Endothelial cell of umbilical vein (primary cell): Measurements from ENCODE around the gene KCNJ5. TPM values are rescaled to one million over a fixed set of nuclear protein-coding genes. Genes with fewer than 3 reads are reported as not detected.

Experiments used
- BruUV-seq: library from RNA; stranded (reverse); fragments of 400-500 nt; replicated peaks from 2 replicates; lab custom pipeline; 2021; lab: Mats Ljungman, UMichigan
- CTCF ChIA-PET: fragments of 300-600, 350-600 bp; sonication (Branson Sonifier 250); formaldehyde crosslinking; loops from one replicate; lab custom pipeline; 2021; ENCODE audit warnings: antibody characterized with exemption, inconsistent platforms; lab: Charles Lee
- POLR2A ChIA-PET: fragments of 300-600, 350-600 bp; sonication (Branson Sonifier 250); formaldehyde crosslinking; loops from one replicate; lab custom pipeline; 2021; ENCODE audit warnings: antibody characterized with exemption, inconsistent platforms; lab: Charles Lee
- DNase-seq: peaks from one replicate; pipeline ENCODE4 v3.0.0-alpha.2; 2011; ENCODE audit warnings: low read depth, low spot score
- FAIRE-seq: peaks from 2 replicates; lab custom pipeline; 2011; peaks lifted over from hg19 to GRCh38; lab: Jason Lieb, UNC
- H2AFZ ChIP-seq: 2 replicates; pipeline ENCODE4 v1.6.0; 2012; ENCODE audit warnings: low read depth, low read length, control low read depth, inconsistent platforms
- H3K27ac ChIP-seq: 2 replicates; pipeline ENCODE4 v1.5.1; 2011; ENCODE audit warnings: low read depth, mild to moderate bottlenecking, control low read depth, low read length, moderate library complexity; ENCODE audit not compliant: insufficient read depth
- H3K27me3 ChIP-seq, 2 experiments: 2 replicates each; pipeline versions ENCODE4 v1.6.0 to v1.6.1; 2011; ENCODE audit warnings: low read length in 2 of 2, mixed read lengths in 1 of 2; ENCODE audit not compliant: control insufficient read depth in 2 of 2, insufficient read depth in 2 of 2
- H3K36me3 ChIP-seq, 2 experiments: 2 replicates in 1 of 2; 3 replicates in 1 of 2; pipeline ENCODE4 v1.5.1; 2011; ENCODE audit warnings: low read length in 2 of 2, mild to moderate bottlenecking in 1 of 2, moderate library complexity in 1 of 2; ENCODE audit not compliant: control insufficient read depth in 2 of 2, insufficient read depth in 2 of 2; ENCODE audit errors: extremely low read depth in 1 of 2
- H3K4me1 ChIP-seq: 3 replicates; pipeline ENCODE4 v1.5.1; 2011; ENCODE audit warnings: mild to moderate bottlenecking, low read length; ENCODE audit not compliant: control insufficient read depth, insufficient read depth; ENCODE audit errors: extremely low read depth
- H3K4me2 ChIP-seq: 2 replicates; pipeline ENCODE4 v1.6.1; 2011; ENCODE audit warnings: low read length, control low read depth, mixed read lengths; ENCODE audit not compliant: insufficient read depth
- H3K4me3 ChIP-seq, 3 experiments: fragments of 200-600 bp in 1 of 3; sonication (generic), shearing (Covaris generic) in 1 of 3; replicated peaks in 1 of 3; 2 replicates each; pipeline ENCODE4 v1.5.1; 2011 to 2016; ENCODE audit warnings: control low read depth in 3 of 3, low read length in 3 of 3, mild to moderate bottlenecking in 2 of 3, inconsistent platforms in 1 of 3, low read depth in 1 of 3, moderate library complexity in 1 of 3; ENCODE audit not compliant: insufficient read depth in 1 of 3
- H3K79me2 ChIP-seq: 2 replicates; pipeline ENCODE4 v1.6.0; 2012; ENCODE audit warnings: low read length, inconsistent platforms; ENCODE audit not compliant: control insufficient read depth, insufficient read depth
- H3K9ac ChIP-seq: replicated peaks from 2 replicates; pipeline ENCODE3; 2011; ENCODE audit warnings: low read length, control low read depth; ENCODE audit not compliant: insufficient read depth; ENCODE audit errors: extremely low read depth
- H3K9me1 ChIP-seq: replicated peaks from 3 replicates; pipeline ENCODE4 v1.6.0; 2011; ENCODE audit warnings: mild to moderate bottlenecking, low read length; ENCODE audit not compliant: control insufficient read depth, insufficient read depth; ENCODE audit errors: extremely low read depth
- H3K9me3 ChIP-seq: replicated peaks from 2 replicates; pipeline ENCODE4 v1.5.1; 2012; ENCODE audit warnings: low read length, inconsistent platforms; ENCODE audit not compliant: control insufficient read depth, insufficient read depth
- H4K20me1 ChIP-seq: replicated peaks from 2 replicates; pipeline ENCODE3; 2011; ENCODE audit warnings: mild to moderate bottlenecking, low read length; ENCODE audit not compliant: control insufficient read depth, insufficient read depth; ENCODE audit errors: extremely low read depth
- EZH2 ChIP-seq: IDR thresholded peaks from 2 replicates; pipeline ENCODE4 v1.6.1; 2012; ENCODE audit warnings: borderline replicate concordance, low read depth, mild to moderate bottlenecking, moderate library complexity, low read length, inconsistent platforms; ENCODE audit not compliant: severe bottlenecking
- FOS ChIP-seq: IDR thresholded peaks from 2 replicates; pipeline ENCODE4 v1.6.1; 2011; ENCODE audit warnings: mild to moderate bottlenecking, low read length, moderate library complexity, borderline replicate concordance; ENCODE audit not compliant: insufficient read depth
- GATA2 ChIP-seq: IDR thresholded peaks from 2 replicates; pipeline ENCODE4 v1.7.0; 2011; ENCODE audit warnings: low read depth, mild to moderate bottlenecking, moderate library complexity, mixed read lengths, low read length; ENCODE audit not compliant: insufficient read length, insufficient read depth
- JUN ChIP-seq: IDR thresholded peaks from 2 replicates; pipeline ENCODE4 v1.6.1; 2011; ENCODE audit warnings: borderline replicate concordance, low read depth; ENCODE audit not compliant: insufficient read length, insufficient read depth
- MYC ChIP-seq: IDR thresholded peaks from one replicate; pipeline ENCODE4 v1.6.1; 2011; ENCODE audit warnings: mild to moderate bottlenecking, low read depth, low read length
- POLR2A ChIP-seq: IDR thresholded peaks from 2 replicates; pipeline ENCODE4 v1.6.1; 2012; ENCODE audit warnings: low read depth, mild to moderate bottlenecking, control low read depth, low read length
- POLR2AphosphoS5 ChIP-seq: IDR thresholded peaks from 2 replicates; pipeline ENCODE4 v1.6.1; 2012; ENCODE audit warnings: low read depth, mild to moderate bottlenecking, control low read depth, low read length, moderate library complexity; ENCODE audit not compliant: insufficient read depth
- dilution Hi-C: fragments of 300-500 bp; cut with MboI; formaldehyde crosslinking; loops from one replicate; pipeline ENCODE4 v1.15.0; 2019; ENCODE audit warnings: low sequenced_read_pairs; ENCODE audit not compliant: extremely low pct_ligation_motif_present
- intact Hi-C: fragments of 100-400 bp; cut with micrococcal nuclease; formaldehyde crosslinking; loops from one replicate; pipeline ENCODE4 v1.10.0; 2022
- polyA plus RNA-seq, 4 experiments: library from polyadenylated mRNA; depleted of rRNA in 3 of 4; stranded (reverse) in 3 of 4; unstranded in 1 of 4; fragments of >200 nt; gene quantifications; 2 replicates each; pipeline versions ENCODE4 v1.2.1 to v1.2.3, GENCODE V29; 2011 to 2012; ENCODE audit warnings: missing spikeins in 1 of 4
- total RNA-seq: library from RNA; stranded (reverse); gene quantifications from 2 replicates; pipeline ENCODE4 v1.2.3, GENCODE V29; 2021
- TF ChIP-seq, protein P1 (sequence below), 2 donors: IDR thresholded peaks; 1 replicate in 1 of 2; 2 replicates in 1 of 2; pipeline ENCODE4 v1.5.1; 2011; ENCODE audit warnings: low read length in 2 of 2, mild to moderate bottlenecking in 2 of 2, moderate library complexity in 2 of 2, control low read depth in 1 of 2, inconsistent platforms in 1 of 2, low read depth in 1 of 2; ENCODE audit not compliant: insufficient read depth in 1 of 2; ENCODE audit errors: extremely low read depth in 1 of 2
- TF ChIP-seq, protein P2 (sequence below): IDR thresholded peaks from 2 replicates; pipeline ENCODE4 v1.6.1; 2011; ENCODE audit not compliant: insufficient read depth, insufficient read length

Gene KCNJ5
- total and polyA plus RNA-seq, 2 donors (not counting 3 experiments of a cell fraction or from before 2014, with no cell fraction given) = 0.13 TPM; not detected in 1

DNA sequence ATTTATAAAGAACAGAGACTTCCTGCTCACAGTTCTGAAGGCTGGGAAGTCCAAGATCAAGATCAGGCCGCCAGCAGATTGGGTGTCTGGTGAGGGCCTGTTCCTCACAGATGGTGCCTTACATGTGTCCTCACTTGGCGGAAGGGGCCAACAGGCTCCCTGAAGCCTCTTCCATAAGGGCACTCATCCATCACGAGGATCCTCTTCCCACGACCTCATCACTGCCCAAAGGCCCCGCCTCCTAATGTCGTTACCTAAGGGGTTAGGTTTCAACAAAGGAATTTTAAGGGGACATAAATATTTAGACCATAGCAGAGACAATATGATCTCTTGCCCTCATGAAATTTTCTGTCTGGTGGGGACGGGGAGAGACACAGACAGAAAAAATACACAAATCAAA lies 32.9 kb downstream of the KCNJ5 start:
- H3K9ac ChIP-seq = no peak overlapping the region
- H3K36me3 ChIP-seq = no peaks in the 10 kb centered on the region
- CTCF ChIA-PET = interaction anchor here (2.2 kb wide), 1 partner anchor 39 kb away, joined by 11 read pairs; no protein-coding TSS in a partner anchor
- no peaks in the 10 kb centered on the region for H4K20me1 ChIP-seq
- no peaks in the 10 kb centered on the region for H3K79me2 ChIP-seq
- TF ChIP-seq POLR2A (no peak), JUN (no peak), EZH2 (no peak), GATA2 (no peak), POLR2AphosphoS5 (no peak), MYC (no peak), FOS (no peak)
- TF ChIP-seq, protein P1, sequence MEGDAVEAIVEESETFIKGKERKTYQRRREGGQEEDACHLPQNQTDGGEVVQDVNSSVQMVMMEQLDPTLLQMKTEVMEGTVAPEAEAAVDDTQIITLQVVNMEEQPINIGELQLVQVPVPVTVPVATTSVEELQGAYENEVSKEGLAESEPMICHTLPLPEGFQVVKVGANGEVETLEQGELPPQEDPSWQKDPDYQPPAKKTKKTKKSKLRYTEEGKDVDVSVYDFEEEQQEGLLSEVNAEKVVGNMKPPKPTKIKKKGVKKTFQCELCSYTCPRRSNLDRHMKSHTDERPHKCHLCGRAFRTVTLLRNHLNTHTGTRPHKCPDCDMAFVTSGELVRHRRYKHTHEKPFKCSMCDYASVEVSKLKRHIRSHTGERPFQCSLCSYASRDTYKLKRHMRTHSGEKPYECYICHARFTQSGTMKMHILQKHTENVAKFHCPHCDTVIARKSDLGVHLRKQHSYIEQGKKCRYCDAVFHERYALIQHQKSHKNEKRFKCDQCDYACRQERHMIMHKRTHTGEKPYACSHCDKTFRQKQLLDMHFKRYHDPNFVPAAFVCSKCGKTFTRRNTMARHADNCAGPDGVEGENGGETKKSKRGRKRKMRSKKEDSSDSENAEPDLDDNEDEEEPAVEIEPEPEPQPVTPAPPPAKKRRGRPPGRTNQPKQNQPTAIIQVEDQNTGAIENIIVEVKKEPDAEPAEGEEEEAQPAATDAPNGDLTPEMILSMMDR (IDR thresholded peaks at IDR 0.05; ENCODE audit: extremely low read depth in 1 of 2, insufficient read depth in 1 of 2, low read depth in 1 of 2, low read length in 2 of 2) = no peak
- TF ChIP-seq, protein P2, sequence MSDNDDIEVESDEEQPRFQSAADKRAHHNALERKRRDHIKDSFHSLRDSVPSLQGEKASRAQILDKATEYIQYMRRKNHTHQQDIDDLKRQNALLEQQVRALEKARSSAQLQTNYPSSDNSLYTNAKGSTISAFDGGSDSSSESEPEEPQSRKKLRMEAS = no peak
- H3K27me3 ChIP-seq = peaks cover 2 to 7% of the 10 kb centered on the region in 2 experiments
- FAIRE-seq (no peak), DNase-seq (no peak)
- POLR2A ChIA-PET = no interaction called here
- intact Hi-C loops = no loop called here
- H3K4me1 ChIP-seq = no peaks in the 10 kb centered on the region
- H3K4me3 ChIP-seq = no peak overlapping the region
- dilution Hi-C loops = no loop called here
- no peaks in the 10 kb centered on the region for H3K9me3 ChIP-seq
- H3K9me1 ChIP-seq = no peaks in the 10 kb centered on the region
- no TSS peak for BruUV-seq
- H2AFZ ChIP-seq = no peak overlapping the region
- no peak overlapping the region for H3K27ac ChIP-seq
- no peak overlapping the region for H3K4me2 ChIP-seq
